NCI-H2081 treated with DMSO at 0.1 percent for 48 hours (cell line): ENCODE measurements around the gene EVPL.

ENCODE experiments used
- DNase-seq: peaks from one replicate; lab custom pipeline; 2025; lab: John Stamatoyannopoulos, UW

The EVPL gene

DNA sequence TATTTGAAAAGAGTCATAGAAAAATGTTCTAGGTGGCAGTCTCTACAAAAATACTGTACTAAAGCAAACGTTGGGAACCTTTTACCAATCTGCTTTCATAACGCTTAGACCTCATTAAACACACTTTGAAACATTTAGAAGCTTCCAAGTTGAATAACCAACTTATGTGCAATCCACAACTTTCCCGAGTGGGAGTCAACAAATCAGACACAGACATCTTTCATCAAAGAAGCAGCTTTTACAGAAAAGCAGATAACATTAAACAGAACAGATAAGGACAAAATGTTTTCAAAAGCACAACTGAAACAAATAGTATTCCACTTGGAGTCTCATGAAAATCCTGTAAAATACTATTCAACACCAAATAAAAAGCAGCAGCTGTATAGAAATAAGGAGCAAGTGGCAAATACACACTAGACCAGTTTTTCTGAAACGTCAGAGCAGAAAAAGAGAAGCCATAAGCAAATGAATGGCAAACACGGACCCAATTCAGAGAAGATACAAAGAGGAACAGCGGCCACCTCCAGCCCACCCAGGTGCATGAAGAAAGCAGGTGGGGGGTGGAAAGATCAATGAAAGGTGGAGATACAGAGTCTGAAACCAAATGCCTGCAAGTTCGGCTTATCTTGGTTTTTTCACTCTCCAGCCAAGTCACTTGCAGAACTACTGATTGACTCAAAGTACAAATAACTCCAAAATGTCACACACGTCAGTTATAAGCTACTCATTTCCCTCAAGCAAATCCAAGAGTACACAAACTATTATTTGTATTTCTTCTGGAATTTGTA is 67.9 kb downstream of the EVPL start:
- DNase-seq = no peak
